Activated B cell treated with CpG ODN at 0.5 μM for 24 hours (primary cell): ENCODE data around the gene RRM1. TPM values are rescaled to one million over a fixed set of nuclear protein-coding genes. Genes with fewer than 3 reads are reported as not detected.

Experiments
- ATAC-seq: fragments of 200-7000 bp; cut with Tn5 transposase; one replicate; pipeline ENCODE4 v1.10.0; 2021; ENCODE audit warnings: low read depth, mild to moderate bottlenecking, moderate library complexity
- CTCF ChIA-PET: fragments of 350-600 bp; sonication (Branson Sonifier 250); formaldehyde crosslinking; loops from one replicate; lab custom pipeline; 2021; ENCODE audit warnings: antibody characterized with exemption; lab: Charles Lee
- POLR2A ChIA-PET: fragments of 350-600 bp; sonication (Branson Sonifier 250); formaldehyde crosslinking; loops from one replicate; lab custom pipeline; 2021; ENCODE audit warnings: antibody characterized with exemption; lab: Charles Lee
- DNase-seq: peaks from one replicate; pipeline ENCODE4 v3.0.0; 2022
- H3K27ac Mint-ChIP-seq: one replicate; pipeline ENCODE4 v1.8.0; 2020; ENCODE audit warnings: mixed read lengths
- H3K27me3 Mint-ChIP-seq: one replicate; pipeline ENCODE4 v1.8.0; 2021; ENCODE audit warnings: mixed read lengths
- H3K36me3 Mint-ChIP-seq: one replicate; pipeline ENCODE4 v1.8.0; 2021; ENCODE audit warnings: low read depth, mixed read lengths
- H3K4me1 Mint-ChIP-seq: one replicate; pipeline ENCODE4 v1.8.0; 2021; ENCODE audit warnings: mixed read lengths
- H3K4me3 Mint-ChIP-seq: one replicate; pipeline ENCODE4 v1.8.0; 2020; ENCODE audit warnings: mild to moderate bottlenecking, mixed read lengths
- H3K9me3 Mint-ChIP-seq: one replicate; pipeline ENCODE4 v1.8.0; 2020; ENCODE audit warnings: mixed read lengths
- CTCF ChIP-seq: fragments of 200-600 bp; IDR thresholded peaks from one replicate; pipeline ENCODE4 v1.8.0; 2022; ENCODE audit warnings: antibody characterized with exemption, mild to moderate bottlenecking
- intact Hi-C: fragments of 100-400 bp; cut with micrococcal nuclease; formaldehyde crosslinking; loops from one replicate; pipeline ENCODE4 v1.15.1; 2024
- total RNA-seq: library from RNA; stranded (reverse); gene quantifications from 2 replicates; pipeline ENCODE4 v1.2.3, GENCODE V29; 2022

Gene RRM1
- total RNA-seq, 1 donor from 2014 or later = 34.6 TPM

- Mint-ChIP-seq H3K27me3 (peaks cover 10% of the 10 kb centered on the region), H3K36me3 (no peaks in the 10 kb centered on the region), H3K4me3 (no peak overlapping the region), H3K27ac (no peak overlapping the region), H3K9me3 (no peaks in the 10 kb centered on the region), H3K4me1 (no peaks in the 10 kb centered on the region)
- ChIA-PET CTCF (interaction anchor here (2.1 kb wide), 1 partner anchor 8 kb away, joined by 10 read pairs; no protein-coding TSS in a partner anchor), POLR2A (no interaction called here)
- DNase-seq (no peak), ATAC-seq (no peak)
- intact Hi-C loops = no loop called here
- TF ChIP-seq CTCF = no peak
Observed at GRCh38 chr11:4178813-4179662, 84.4 kb downstream of the RRM1 start.

GRCh38 chr11:4180441-4181183 lies 86.0 kb downstream of the RRM1 start:
- ChIA-PET CTCF (no interaction called here), POLR2A (no interaction called here)
- no peak for DNase-seq
- Mint-ChIP-seq H3K9me3 (no peaks in the 10 kb centered on the region), H3K27me3 (peaks cover 10% of the 10 kb centered on the region), H3K27ac (no peak overlapping the region), H3K4me3 (no peak overlapping the region), H3K36me3 (no peaks in the 10 kb centered on the region), H3K4me1 (no peaks in the 10 kb centered on the region)
- intact Hi-C loops = loop anchor here (10.0 kb wide), 1 partner anchor 454 kb away; the partner anchor contains the start of gene OR51D1
- TF ChIP-seq CTCF = no peak
- ATAC-seq = no peak

- H3K36me3 Mint-ChIP-seq = no peaks in the 10 kb centered on the region
- ChIA-PET POLR2A (no interaction called here), CTCF (interaction anchor here (1.2 to 1.6 kb wide), 2 partner anchors 359 to 364 kb away, joined by 3 to 4 read pairs; no protein-coding TSS in a partner anchor)
- no peaks in the 10 kb centered on the region for H3K4me1 Mint-ChIP-seq
- intact Hi-C loops = loop anchor here (10.0 kb wide), 1 partner anchor 453 kb away; the partner anchor contains the start of gene OR51D1
- no peaks in the 10 kb centered on the region for H3K9me3 Mint-ChIP-seq
- no peak for TF ChIP-seq CTCF
- no peak for ATAC-seq
- H3K27me3 Mint-ChIP-seq = peaks cover 4% of the 10 kb centered on the region
- no peak overlapping the region for H3K27ac Mint-ChIP-seq
- H3K4me3 Mint-ChIP-seq = no peak overlapping the region
- no peak for DNase-seq
Observed at GRCh38 chr11:4181782-4182721, 87.5 kb downstream of the RRM1 start.

- no peak for DNase-seq
- ChIA-PET CTCF (interaction anchor here (1.2 to 4.7 kb wide), 2 partner anchors 311 to 357 kb away, joined by 4 to 73 read pairs; no protein-coding TSS in a partner anchor), POLR2A (no interaction called here)
- H3K4me3 Mint-ChIP-seq = no peak overlapping the region
- H3K36me3 Mint-ChIP-seq = no peaks in the 10 kb centered on the region
- no peak for TF ChIP-seq CTCF
- peaks cover 5% of the 10 kb centered on the region for H3K27me3 Mint-ChIP-seq
- ATAC-seq = no peak
- H3K9me3 Mint-ChIP-seq = no peaks in the 10 kb centered on the region
- intact Hi-C loops = loop anchor here (10.0 kb wide), 1 partner anchor 451 kb away; the partner anchor contains the start of gene OR51D1
- no peak overlapping the region for H3K27ac Mint-ChIP-seq
- H3K4me1 Mint-ChIP-seq = peaks cover 4% of the 10 kb centered on the region
Observed at GRCh38 chr11:4183410-4184057, 88.9 kb downstream of the RRM1 start.
